ENCODE data around the gene CSF2.

CSF2 gene

GRCh38 chr5:132046880-132047299 is 26.7 kb upstream of the CSF2 start:
- Histone ChIP-seq H4K8ac (ENCODE audit: low read length) (no peak overlapping the region), H3K23ac (ENCODE audit: low read length in 2 of 2) (no peak overlapping the region), H3K4me2 (ENCODE audit: low read length, poor library complexity, severe bottlenecking) (no peak overlapping the region), H3K27ac (ENCODE audit: low read length, poor library complexity, severe bottlenecking) (no peak overlapping the region), H3K79me1 (replicated peaks; ENCODE audit: low read length, poor library complexity, severe bottlenecking) (no peaks in the 10 kb centered on the region), H2BK5ac (ENCODE audit: low read depth, low read length, poor library complexity, severe bottlenecking) (no peak overlapping the region), H2AK5ac (ENCODE audit: low read length, severe bottlenecking) (no peak overlapping the region), H3K4me1 (ENCODE audit: control insufficient read depth, insufficient read depth, low read depth, low read length) (no peaks in the 10 kb centered on the region), H3K4me3 (ENCODE audit: insufficient read depth in 1 of 2, low read depth in 1 of 2, low read length in 2 of 2) (no peak overlapping the region), H3K18ac (ENCODE audit: low read depth in 1 of 2, low read length in 2 of 2) (no peak overlapping the region), H3K4ac (ENCODE audit: low read depth in 1 of 2, low read length in 2 of 2) (no peak overlapping the region), H3K9ac (ENCODE audit: low read length) (no peak overlapping the region), H3K9me3 (ENCODE audit: control insufficient read depth, low read length) (peaks cover 2% of the 10 kb centered on the region), H2BK15ac (ENCODE audit: low read depth, poor library complexity, severe bottlenecking) (no peak overlapping the region), H2AFZ (ENCODE audit: low read depth, low read length) (no peak overlapping the region), H3K36me3 (ENCODE audit: control insufficient read depth in 1 of 2, insufficient read depth in 2 of 2, low read depth in 1 of 2, low read length in 2 of 2) (no peaks in the 10 kb centered on the region), H2BK12ac (ENCODE audit: low read length in 2 of 2) (no peak overlapping the region), H2BK120ac (ENCODE audit: low read depth, low read length) (no peak overlapping the region), H3K14ac (ENCODE audit: low read length in 2 of 2) (no peak overlapping the region), H3K27me3 (ENCODE audit: control insufficient read depth in 1 of 2, insufficient read depth in 1 of 2, low read length in 2 of 2) (peaks cover 33 to 34% of the 10 kb centered on the region in 2 experiments), H4K91ac (ENCODE audit: low read length) (no peak overlapping the region)
- no peak for DNase-seq
- 79% methylated on average over 7 of the region's 7 CpGs for WGBS

- Histone ChIP-seq H3K4ac (ENCODE audit: low read depth in 1 of 2, low read length in 2 of 2) (no peak overlapping the region), H4K8ac (ENCODE audit: low read length) (no peak overlapping the region), H2BK12ac (ENCODE audit: low read length in 2 of 2) (no peak overlapping the region), H2BK120ac (ENCODE audit: low read depth, low read length) (no peak overlapping the region), H2BK5ac (ENCODE audit: low read depth, low read length, poor library complexity, severe bottlenecking) (no peak overlapping the region), H3K4me2 (ENCODE audit: low read length, poor library complexity, severe bottlenecking) (no peak overlapping the region), H3K27ac (ENCODE audit: low read length, poor library complexity, severe bottlenecking) (no peak overlapping the region), H3K79me1 (replicated peaks; ENCODE audit: low read length, poor library complexity, severe bottlenecking) (no peaks in the 10 kb centered on the region), H2AFZ (ENCODE audit: low read depth, low read length) (no peak overlapping the region), H3K14ac (ENCODE audit: low read length in 2 of 2) (no peak overlapping the region), H4K91ac (ENCODE audit: low read length) (no peak overlapping the region), H3K23ac (ENCODE audit: low read length in 2 of 2) (peak overlapping the region in 1 of 2 experiments; percentile 10), H3K4me1 (ENCODE audit: control insufficient read depth, insufficient read depth, low read depth, low read length) (peaks cover 2% of the 10 kb centered on the region), H3K36me3 (ENCODE audit: control insufficient read depth in 1 of 2, insufficient read depth in 2 of 2, low read depth in 1 of 2, low read length in 2 of 2) (no peaks in the 10 kb centered on the region), H2BK15ac (ENCODE audit: low read depth, poor library complexity, severe bottlenecking) (no peak overlapping the region), H2AK5ac (ENCODE audit: low read length, severe bottlenecking) (no peak overlapping the region), H3K18ac (ENCODE audit: low read depth in 1 of 2, low read length in 2 of 2) (no peak overlapping the region), H3K9me3 (ENCODE audit: control insufficient read depth, low read length) (no peaks in the 10 kb centered on the region), H3K4me3 (ENCODE audit: insufficient read depth in 1 of 2, low read depth in 1 of 2, low read length in 2 of 2) (no peak overlapping the region), H3K27me3 (ENCODE audit: control insufficient read depth in 1 of 2, insufficient read depth in 1 of 2, low read length in 2 of 2) (peaks cover 26 to 42% of the 10 kb centered on the region in 2 experiments), H3K9ac (ENCODE audit: low read length) (no peak overlapping the region)
- DNase-seq = no peak
- WGBS = 73% methylated on average over 4 of the region's 4 CpGs
These were observed 24.5 kb upstream of the CSF2 start for GRCh38 chr5:132049093-132049492.

DNA sequence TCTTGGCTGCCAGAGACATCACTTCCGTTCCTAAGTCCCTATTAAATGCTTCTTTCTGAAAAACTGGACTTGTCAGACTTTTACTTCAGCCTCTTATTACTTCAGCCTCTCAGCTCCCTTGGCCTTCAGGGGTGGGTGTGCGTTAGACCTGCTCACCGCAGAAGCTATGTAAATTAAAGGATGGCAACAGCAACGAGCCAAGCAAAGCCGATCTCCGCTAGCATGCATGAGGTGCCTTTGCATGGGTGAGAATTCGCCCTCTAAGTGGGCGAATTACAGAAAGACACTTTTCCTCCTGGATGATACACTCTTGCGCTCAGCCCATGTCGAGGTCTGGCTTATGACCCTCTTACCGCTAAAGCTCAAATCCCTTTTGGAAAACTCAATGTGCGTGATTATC is 24.0 kb upstream of the CSF2 start:
- WGBS = 94% methylated on average over 12 of the region's 12 CpGs

GRCh38 chr5:132050136-132050535 is 23.5 kb upstream of the CSF2 start:
- Histone ChIP-seq H3K23ac (ENCODE audit: low read length in 2 of 2) (no peak overlapping the region), H4K91ac (ENCODE audit: low read length) (no peak overlapping the region), H2BK15ac (ENCODE audit: low read depth, poor library complexity, severe bottlenecking) (no peak overlapping the region), H3K79me1 (replicated peaks; ENCODE audit: low read length, poor library complexity, severe bottlenecking) (no peaks in the 10 kb centered on the region), H3K36me3 (ENCODE audit: control insufficient read depth in 1 of 2, insufficient read depth in 2 of 2, low read depth in 1 of 2, low read length in 2 of 2) (no peaks in the 10 kb centered on the region), H3K9me3 (ENCODE audit: control insufficient read depth, low read length) (no peaks in the 10 kb centered on the region), H2AFZ (ENCODE audit: low read depth, low read length) (no peak overlapping the region), H3K14ac (ENCODE audit: low read length in 2 of 2) (no peak overlapping the region), H3K27ac (ENCODE audit: low read length, poor library complexity, severe bottlenecking) (no peak overlapping the region), H4K8ac (ENCODE audit: low read length) (no peak overlapping the region), H2AK5ac (ENCODE audit: low read length, severe bottlenecking) (no peak overlapping the region), H3K4me2 (ENCODE audit: low read length, poor library complexity, severe bottlenecking) (no peak overlapping the region), H3K9ac (ENCODE audit: low read length) (no peak overlapping the region), H2BK5ac (ENCODE audit: low read depth, low read length, poor library complexity, severe bottlenecking) (no peak overlapping the region), H3K18ac (ENCODE audit: low read depth in 1 of 2, low read length in 2 of 2) (no peak overlapping the region), H3K4me1 (ENCODE audit: control insufficient read depth, insufficient read depth, low read depth, low read length) (peaks cover 2% of the 10 kb centered on the region), H2BK120ac (ENCODE audit: low read depth, low read length) (no peak overlapping the region), H3K4ac (ENCODE audit: low read depth in 1 of 2, low read length in 2 of 2) (no peak overlapping the region), H2BK12ac (ENCODE audit: low read length in 2 of 2) (no peak overlapping the region), H3K4me3 (ENCODE audit: insufficient read depth in 1 of 2, low read depth in 1 of 2, low read length in 2 of 2) (no peak overlapping the region), H3K27me3 (ENCODE audit: control insufficient read depth in 1 of 2, insufficient read depth in 1 of 2, low read length in 2 of 2) (peaks cover 28 to 49% of the 10 kb centered on the region in 2 experiments)
- WGBS = 77% methylated on average over 5 of the region's 5 CpGs
- no peak for DNase-seq

More for the DNA sequence above, 24.0 kb upstream of the CSF2 start:
- Histone ChIP-seq H4K91ac (ENCODE audit: low read length) (no peak overlapping the region), H3K23ac (ENCODE audit: low read length in 2 of 2) (no peak overlapping the region), H2AK5ac (ENCODE audit: low read length, severe bottlenecking) (no peak overlapping the region), H3K4ac (ENCODE audit: low read depth in 1 of 2, low read length in 2 of 2) (no peak overlapping the region), H3K79me1 (replicated peaks; ENCODE audit: low read length, poor library complexity, severe bottlenecking) (no peaks in the 10 kb centered on the region), H3K4me3 (ENCODE audit: insufficient read depth in 1 of 2, low read depth in 1 of 2, low read length in 2 of 2) (no peak overlapping the region), H2BK5ac (ENCODE audit: low read depth, low read length, poor library complexity, severe bottlenecking) (no peak overlapping the region), H3K9me3 (ENCODE audit: control insufficient read depth, low read length) (no peaks in the 10 kb centered on the region), H4K8ac (ENCODE audit: low read length) (no peak overlapping the region), H3K18ac (ENCODE audit: low read depth in 1 of 2, low read length in 2 of 2) (no peak overlapping the region), H3K36me3 (ENCODE audit: control insufficient read depth in 1 of 2, insufficient read depth in 2 of 2, low read depth in 1 of 2, low read length in 2 of 2) (no peaks in the 10 kb centered on the region), H3K9ac (ENCODE audit: low read length) (no peak overlapping the region), H3K27me3 (ENCODE audit: control insufficient read depth in 1 of 2, insufficient read depth in 1 of 2, low read length in 2 of 2) (peaks cover 27 to 47% of the 10 kb centered on the region in 2 experiments), H3K4me1 (ENCODE audit: control insufficient read depth, insufficient read depth, low read depth, low read length) (peaks cover 2% of the 10 kb centered on the region), H2BK15ac (ENCODE audit: low read depth, poor library complexity, severe bottlenecking) (no peak overlapping the region), H3K27ac (ENCODE audit: low read length, poor library complexity, severe bottlenecking) (no peak overlapping the region), H2BK12ac (ENCODE audit: low read length in 2 of 2) (no peak overlapping the region), H2BK120ac (ENCODE audit: low read depth, low read length) (no peak overlapping the region), H2AFZ (ENCODE audit: low read depth, low read length) (no peak overlapping the region), H3K14ac (ENCODE audit: low read length in 2 of 2) (no peak overlapping the region), H3K4me2 (ENCODE audit: low read length, poor library complexity, severe bottlenecking) (no peak overlapping the region)
- DNase-seq = no peak
